NCI-H2227 treated with DMSO at 0.1 percent for 48 hours (cell line): ENCODE measurements around the gene CDC42EP3.

Experiments
- DNase-seq: peaks from one replicate; lab custom pipeline; 2025; lab: John Stamatoyannopoulos, UW

CDC42EP3 gene

GRCh38 chr2:37636381-37637066 is 34.9 kb downstream of the CDC42EP3 start:
- no peak for DNase-seq

GRCh38 chr2:37635504-37636380 is 35.7 kb downstream of the CDC42EP3 start:
- no peak for DNase-seq

GRCh38 chr2:37634914-37635503 is 36.4 kb downstream of the CDC42EP3 start:
- DNase-seq = no peak

- DNase-seq = no peak
Observed at GRCh38 chr2:37633845-37634244, 37.6 kb downstream of the CDC42EP3 start.

GRCh38 chr2:37633234-37633633 is 38.2 kb downstream of the CDC42EP3 start:
- DNase-seq = no peak

- no peak for DNase-seq
Observed at GRCh38 chr2:37632310-37632709, 39.1 kb downstream of the CDC42EP3 start.

- no peak for DNase-seq
Observed at GRCh38 chr2:37631698-37632097, 39.7 kb downstream of the CDC42EP3 start.

- no peak for DNase-seq
Observed at GRCh38 chr2:37631292-37631691, 40.1 kb downstream of the CDC42EP3 start.

- DNase-seq = no peak
Observed at GRCh38 chr2:37630776-37631175, 40.7 kb downstream of the CDC42EP3 start.

- no peak for DNase-seq
Observed at GRCh38 chr2:37630301-37630700, 41.1 kb downstream of the CDC42EP3 start.

GRCh38 chr2:37629529-37629928 is 41.9 kb downstream of the CDC42EP3 start:
- no peak for DNase-seq

- no peak for DNase-seq
Observed at GRCh38 chr2:37627710-37628109, 43.7 kb downstream of the CDC42EP3 start.

- DNase-seq = no peak
Observed at GRCh38 chr2:37625796-37626571, 45.5 kb downstream of the CDC42EP3 start.

- no peak for DNase-seq
Observed at GRCh38 chr2:37625156-37625555, 46.3 kb downstream of the CDC42EP3 start.

- no peak for DNase-seq
Observed at GRCh38 chr2:37623971-37624900, 47.2 kb downstream of the CDC42EP3 start.

GRCh38 chr2:37623406-37623805 is 48.0 kb downstream of the CDC42EP3 start:
- no peak for DNase-seq

GRCh38 chr2:37622450-37623100 is 48.9 kb downstream of the CDC42EP3 start:
- DNase-seq = no peak

- no peak for DNase-seq
Observed at GRCh38 chr2:37621199-37621598, 50.2 kb downstream of the CDC42EP3 start.

GRCh38 chr2:37619959-37620300 is 51.5 kb downstream of the CDC42EP3 start:
- DNase-seq = no peak

GRCh38 chr2:37619230-37619958 is 52.0 kb downstream of the CDC42EP3 start:
- DNase-seq = no peak
